WERI-Rb-1 (cell line): ENCODE data around the gene NR3C1.

Experiments
- DNase-seq: peaks from one replicate; pipeline ENCODE4 v3.0.0-alpha.2; 2020
- H3K27ac ChIP-seq: fragments of 250-450 bp; sonication (Bioruptor Pico); 2 replicates; pipeline ENCODE4 v1.5.1; 2020; ENCODE audit warnings: mild to moderate bottlenecking, moderate library complexity
- H3K27me3 ChIP-seq: fragments of 250-450 bp; sonication (Bioruptor Pico); 2 replicates; pipeline ENCODE4 v1.5.1; 2021; ENCODE audit warnings: mild to moderate bottlenecking, low read depth, moderate library complexity; ENCODE audit not compliant: insufficient read depth, severe bottlenecking
- H3K36me3 ChIP-seq: fragments of 250-450 bp; sonication (Bioruptor Pico); 2 replicates; pipeline ENCODE4 v1.5.1; 2020; ENCODE audit warnings: mild to moderate bottlenecking, moderate library complexity
- H3K4me3 ChIP-seq: 2 replicates; pipeline ENCODE4 v1.5.1; 2011; ENCODE audit warnings: low read depth, mild to moderate bottlenecking, control low read depth, low read length
- H3K9me3 ChIP-seq: fragments of 250-450 bp; sonication (Bioruptor Pico); 2 replicates; pipeline ENCODE4 v1.5.1; 2021; ENCODE audit warnings: mild to moderate bottlenecking, moderate library complexity; ENCODE audit not compliant: severe bottlenecking
- TF ChIP-seq, protein P1 (sequence below): IDR thresholded peaks from 2 replicates; pipeline ENCODE4 v1.5.1; 2011; ENCODE audit warnings: low read depth, mild to moderate bottlenecking, control low read depth, inconsistent platforms, low read length

Gene NR3C1

DNA sequence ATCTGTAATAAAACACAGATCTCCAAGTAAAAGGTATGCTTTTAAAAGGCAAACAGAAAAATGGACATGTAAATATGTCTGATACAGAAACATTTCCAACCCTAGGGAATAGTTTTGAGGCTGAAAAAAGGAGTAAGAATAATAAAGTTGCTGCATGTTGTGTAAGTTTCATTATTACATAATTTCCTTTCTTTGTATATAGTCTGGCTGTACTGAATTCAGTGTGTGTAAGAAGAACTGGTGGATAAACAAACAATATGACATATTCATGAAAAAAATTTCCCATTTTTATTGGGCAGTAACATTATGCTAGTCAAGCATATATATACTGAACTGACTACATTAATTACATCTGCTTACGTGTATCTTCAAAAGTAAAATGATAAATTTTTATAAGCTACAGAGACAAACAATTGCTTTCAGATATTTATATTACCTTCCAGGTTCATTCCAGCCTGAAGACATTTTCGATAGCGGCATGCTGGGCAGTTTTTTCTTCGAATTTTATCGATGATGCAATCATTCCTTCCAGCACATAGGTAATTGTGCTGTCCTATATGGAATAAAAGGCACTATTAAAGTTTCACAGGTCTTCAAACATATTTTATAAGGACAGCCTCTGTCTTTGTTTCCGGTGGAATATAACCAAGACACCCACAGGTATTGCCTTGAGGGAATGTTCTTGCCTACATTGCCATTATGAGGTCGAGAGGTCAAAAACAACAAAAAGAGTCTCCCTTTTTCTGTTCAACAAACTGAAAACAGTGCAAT, 93.6 kb downstream of the NR3C1 start:
- H3K27me3 ChIP-seq: no peaks in the 10 kb centered on the region
- no peak for DNase-seq
- no peaks in the 10 kb centered on the region for H3K9me3 ChIP-seq
- H3K4me3 ChIP-seq: no peak overlapping the region
- H3K36me3 ChIP-seq: 0 out of 2 replicates have a peak, but pooled peaks cover 2% of the 10 kb centered on the region
- no peak overlapping the region for H3K27ac ChIP-seq
- TF ChIP-seq, protein P1, sequence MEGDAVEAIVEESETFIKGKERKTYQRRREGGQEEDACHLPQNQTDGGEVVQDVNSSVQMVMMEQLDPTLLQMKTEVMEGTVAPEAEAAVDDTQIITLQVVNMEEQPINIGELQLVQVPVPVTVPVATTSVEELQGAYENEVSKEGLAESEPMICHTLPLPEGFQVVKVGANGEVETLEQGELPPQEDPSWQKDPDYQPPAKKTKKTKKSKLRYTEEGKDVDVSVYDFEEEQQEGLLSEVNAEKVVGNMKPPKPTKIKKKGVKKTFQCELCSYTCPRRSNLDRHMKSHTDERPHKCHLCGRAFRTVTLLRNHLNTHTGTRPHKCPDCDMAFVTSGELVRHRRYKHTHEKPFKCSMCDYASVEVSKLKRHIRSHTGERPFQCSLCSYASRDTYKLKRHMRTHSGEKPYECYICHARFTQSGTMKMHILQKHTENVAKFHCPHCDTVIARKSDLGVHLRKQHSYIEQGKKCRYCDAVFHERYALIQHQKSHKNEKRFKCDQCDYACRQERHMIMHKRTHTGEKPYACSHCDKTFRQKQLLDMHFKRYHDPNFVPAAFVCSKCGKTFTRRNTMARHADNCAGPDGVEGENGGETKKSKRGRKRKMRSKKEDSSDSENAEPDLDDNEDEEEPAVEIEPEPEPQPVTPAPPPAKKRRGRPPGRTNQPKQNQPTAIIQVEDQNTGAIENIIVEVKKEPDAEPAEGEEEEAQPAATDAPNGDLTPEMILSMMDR: no peak

DNA sequence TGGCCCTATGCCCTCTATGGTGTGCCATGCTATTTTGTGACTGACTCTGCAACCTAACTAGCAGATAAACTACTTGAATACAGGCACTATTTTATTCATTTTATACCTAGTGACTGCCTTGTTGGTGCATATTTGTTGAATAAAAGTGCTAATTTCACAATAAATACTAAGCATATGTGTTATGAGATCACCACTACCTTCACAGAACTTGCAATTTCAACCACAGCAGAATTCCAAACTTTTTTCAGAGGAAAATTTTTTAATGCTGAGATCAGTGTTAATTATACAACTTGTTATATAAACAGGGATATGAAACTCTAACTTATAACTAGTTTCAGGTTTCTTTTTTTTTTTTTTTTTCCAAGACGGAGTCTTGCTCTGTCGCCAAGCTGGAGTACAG, 94.8 kb downstream of the NR3C1 start:
- H3K27ac ChIP-seq: no peak overlapping the region
- DNase-seq: no peak
- TF ChIP-seq, protein P1: no peak
- no peaks in the 10 kb centered on the region for H3K27me3 ChIP-seq
- no peak overlapping the region for H3K4me3 ChIP-seq
- 0 out of 2 replicates have a peak, but pooled peaks cover 2% of the 10 kb centered on the region for H3K36me3 ChIP-seq
- no peaks in the 10 kb centered on the region for H3K9me3 ChIP-seq

GRCh38 chr5:143306040-143306439, 97.4 kb downstream of the NR3C1 start:
- no peaks in the 10 kb centered on the region for H3K9me3 ChIP-seq
- no peaks in the 10 kb centered on the region for H3K36me3 ChIP-seq
- DNase-seq: no peak
- H3K4me3 ChIP-seq: no peak overlapping the region
- TF ChIP-seq, protein P1: no peak
- H3K27me3 ChIP-seq: no peaks in the 10 kb centered on the region
- H3K27ac ChIP-seq: no peak overlapping the region

DNA sequence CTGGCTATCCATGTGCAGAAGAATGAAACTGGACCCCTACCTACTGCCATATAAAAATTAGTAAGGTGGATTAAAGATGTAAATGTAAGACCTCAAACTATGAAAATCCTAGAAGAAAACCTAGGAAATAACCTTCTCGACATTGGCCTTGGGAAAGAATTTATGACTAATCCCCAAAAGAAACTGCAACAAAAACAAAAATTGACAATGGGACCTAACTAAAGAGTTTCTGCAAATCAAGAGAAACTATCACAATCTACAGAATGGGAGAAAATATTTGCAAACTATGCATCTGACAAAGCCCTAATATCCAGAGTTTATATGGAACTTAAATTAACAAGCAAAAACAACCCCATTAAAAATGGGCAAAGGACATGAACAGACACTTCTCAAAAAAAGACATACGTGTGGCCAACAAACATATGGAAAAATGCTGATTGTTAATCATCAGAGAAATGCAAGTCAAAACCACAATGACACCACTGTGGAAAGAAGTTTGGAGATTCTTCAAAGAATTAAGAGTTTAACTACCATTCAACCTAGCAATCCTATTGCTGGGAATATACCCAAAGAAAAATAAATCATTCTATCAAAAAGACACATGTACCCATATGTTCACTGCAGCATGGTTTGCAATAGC, 98.5 kb downstream of the NR3C1 start:
- Histone ChIP-seq H3K9me3 (no peaks in the 10 kb centered on the region), H3K4me3 (no peak overlapping the region), H3K27ac (no peak overlapping the region), H3K27me3 (no peaks in the 10 kb centered on the region), H3K36me3 (no peaks in the 10 kb centered on the region)
- TF ChIP-seq, protein P1: no peak
- no peak for DNase-seq

DNA sequence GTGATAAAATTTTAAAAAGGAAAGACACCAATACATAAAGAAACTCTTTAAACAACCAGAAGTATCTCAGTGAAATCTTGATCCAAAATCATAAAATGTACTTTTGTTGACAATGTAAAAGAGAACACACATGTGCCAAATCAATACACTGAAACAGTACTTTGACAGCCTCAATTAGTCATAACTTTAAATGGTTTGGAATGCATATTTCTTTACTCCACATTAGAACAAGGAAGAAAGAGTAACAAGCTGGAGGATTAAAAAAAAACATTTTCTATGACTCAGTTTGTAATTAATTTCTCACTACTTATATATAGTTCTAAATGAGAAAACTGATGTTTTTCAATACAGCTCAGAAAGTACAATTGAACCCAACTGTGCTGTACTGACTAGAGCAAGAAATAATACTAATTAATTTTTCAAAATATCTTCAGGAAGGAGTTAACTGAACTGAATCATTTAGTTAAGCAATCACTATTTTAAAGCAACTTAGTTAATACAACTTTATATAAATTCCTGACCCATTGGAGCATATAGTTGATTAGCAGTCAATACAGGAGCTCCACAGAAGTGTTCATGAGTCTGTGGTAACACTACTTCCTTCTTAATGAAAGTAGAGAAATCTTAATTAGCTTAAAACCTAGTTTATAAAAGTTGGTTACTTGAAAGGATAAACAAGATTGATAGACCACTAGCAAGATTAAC, 101.0 kb downstream of the NR3C1 start:
- no peak overlapping the region for H3K27ac ChIP-seq
- no peaks in the 10 kb centered on the region for H3K9me3 ChIP-seq
- no peaks in the 10 kb centered on the region for H3K36me3 ChIP-seq
- TF ChIP-seq, protein P1: no peak
- no peak overlapping the region for H3K4me3 ChIP-seq
- DNase-seq: no peak
- no peaks in the 10 kb centered on the region for H3K27me3 ChIP-seq
